GM20000 (cell line): ENCODE results near the gene TBC1D5.

Experiments used
- DNase-seq: peaks from one replicate; pipeline ENCODE4 v3.0.0; 2012; ENCODE audit warnings: low spot score
- CTCF ChIP-seq: IDR thresholded peaks from 2 replicates; pipeline ENCODE4 v1.5.1; 2012; ENCODE audit warnings: mild to moderate bottlenecking, control low read depth; ENCODE audit errors: extremely low read depth, missing control alignments

Gene TBC1D5

GRCh38 chr3:17607905-17608304 is 134.5 kb downstream of the TBC1D5 start:
- no peak for DNase-seq
- TF ChIP-seq CTCF, result no peak

- no peak for TF ChIP-seq CTCF
- DNase-seq, result no peak
Observed at GRCh38 chr3:17605934-17606333, 136.5 kb downstream of the TBC1D5 start.

GRCh38 chr3:17605032-17605431 is 137.4 kb downstream of the TBC1D5 start:
- no peak for DNase-seq
- no peak for TF ChIP-seq CTCF

- TF ChIP-seq CTCF, result no peak
- no peak for DNase-seq
Observed at GRCh38 chr3:17602126-17602525, 140.3 kb downstream of the TBC1D5 start.

- TF ChIP-seq CTCF, result no peak
- no peak for DNase-seq
Observed at GRCh38 chr3:17592956-17593355, 149.5 kb downstream of the TBC1D5 start.

- TF ChIP-seq CTCF, result no peak
- no peak for DNase-seq
Observed at GRCh38 chr3:17590465-17590864, 152.0 kb downstream of the TBC1D5 start.

GRCh38 chr3:17589888-17590287 is 152.5 kb downstream of the TBC1D5 start:
- DNase-seq, result no peak

More at GRCh38 chr3:17589888-17590287, 152.5 kb downstream of the TBC1D5 start:
- TF ChIP-seq CTCF, result no peak
